Neuron (in vitro differentiated cells): ENCODE data around the gene EN2.

ENCODE experiments used
- H2AFZ ChIP-seq: one replicate; pipeline ENCODE4 v1.6.1; 2013; ENCODE audit warnings: low read depth, mild to moderate bottlenecking, inconsistent platforms, low read length, moderate library complexity
- H3K27me3 ChIP-seq: one replicate; pipeline ENCODE4 v1.6.1; 2013; ENCODE audit warnings: low read length; ENCODE audit not compliant: insufficient read depth
- H3K36me3 ChIP-seq: one replicate; pipeline ENCODE4 v1.6.1; 2013; ENCODE audit warnings: low read length; ENCODE audit not compliant: insufficient read depth
- H3K4me1 ChIP-seq: one replicate; pipeline ENCODE4 v1.6.1; 2013; ENCODE audit warnings: low read length; ENCODE audit not compliant: insufficient read depth
- H3K4me3 ChIP-seq: 2 replicates; pipeline ENCODE4 v1.5.1; 2013; ENCODE audit warnings: mild to moderate bottlenecking, low read length, moderate library complexity
- H3K9me3 ChIP-seq: one replicate; pipeline ENCODE4 v1.6.1; 2013; ENCODE audit warnings: low read length

The EN2 gene

DNA sequence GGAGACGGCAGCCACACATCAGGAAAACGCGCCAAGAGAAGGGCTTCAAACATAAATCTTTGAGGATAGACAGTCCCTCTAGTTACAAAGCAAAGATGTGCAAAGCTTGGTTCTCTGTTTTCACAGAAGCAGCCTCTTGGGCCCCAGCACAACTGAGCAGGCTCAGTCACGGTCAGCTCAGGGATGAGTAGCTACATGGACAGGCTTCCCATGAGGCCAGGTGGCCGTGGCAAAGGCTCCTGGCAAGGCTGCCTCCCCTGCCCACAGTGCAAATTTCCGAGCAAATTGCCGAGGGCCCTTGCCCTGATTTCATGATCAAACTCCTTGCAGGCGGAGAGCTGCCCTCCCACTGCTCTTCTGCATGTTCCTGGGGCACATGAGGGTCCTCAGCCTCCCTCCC, 37.8 kb upstream of the EN2 start:
- no peaks in the 10 kb centered on the region for H3K9me3 ChIP-seq
- H3K4me1 ChIP-seq = no peaks in the 10 kb centered on the region
- no peak overlapping the region for H2AFZ ChIP-seq
- H3K36me3 ChIP-seq = no peaks in the 10 kb centered on the region
- H3K27me3 ChIP-seq = peaks cover 34% of the 10 kb centered on the region
- H3K4me3 ChIP-seq = no peak overlapping the region

DNA sequence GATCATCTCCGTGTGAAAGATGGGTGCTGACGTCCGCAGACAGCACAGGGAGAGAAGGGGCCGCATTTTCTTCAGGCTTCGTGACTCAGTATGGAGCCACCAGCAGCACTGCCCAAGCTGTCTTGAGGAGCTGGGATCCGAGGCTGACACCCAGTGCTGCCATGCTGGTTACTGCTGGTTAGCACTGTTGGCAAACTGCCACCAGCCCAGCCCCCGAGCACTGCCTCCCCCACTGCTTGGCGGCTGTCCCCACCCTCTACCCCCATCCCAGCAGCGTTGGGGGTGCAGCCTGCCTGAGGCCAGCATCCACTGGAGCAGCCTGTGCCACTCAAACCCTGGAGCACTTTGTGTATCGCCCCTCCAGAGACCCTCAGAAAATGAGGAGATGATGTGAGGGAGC, 35.8 kb upstream of the EN2 start:
- Histone ChIP-seq H3K4me1 (no peaks in the 10 kb centered on the region), H3K36me3 (no peaks in the 10 kb centered on the region), H3K27me3 (peaks cover 48% of the 10 kb centered on the region), H2AFZ (no peak overlapping the region), H3K9me3 (no peaks in the 10 kb centered on the region), H3K4me3 (no peak overlapping the region)

DNA sequence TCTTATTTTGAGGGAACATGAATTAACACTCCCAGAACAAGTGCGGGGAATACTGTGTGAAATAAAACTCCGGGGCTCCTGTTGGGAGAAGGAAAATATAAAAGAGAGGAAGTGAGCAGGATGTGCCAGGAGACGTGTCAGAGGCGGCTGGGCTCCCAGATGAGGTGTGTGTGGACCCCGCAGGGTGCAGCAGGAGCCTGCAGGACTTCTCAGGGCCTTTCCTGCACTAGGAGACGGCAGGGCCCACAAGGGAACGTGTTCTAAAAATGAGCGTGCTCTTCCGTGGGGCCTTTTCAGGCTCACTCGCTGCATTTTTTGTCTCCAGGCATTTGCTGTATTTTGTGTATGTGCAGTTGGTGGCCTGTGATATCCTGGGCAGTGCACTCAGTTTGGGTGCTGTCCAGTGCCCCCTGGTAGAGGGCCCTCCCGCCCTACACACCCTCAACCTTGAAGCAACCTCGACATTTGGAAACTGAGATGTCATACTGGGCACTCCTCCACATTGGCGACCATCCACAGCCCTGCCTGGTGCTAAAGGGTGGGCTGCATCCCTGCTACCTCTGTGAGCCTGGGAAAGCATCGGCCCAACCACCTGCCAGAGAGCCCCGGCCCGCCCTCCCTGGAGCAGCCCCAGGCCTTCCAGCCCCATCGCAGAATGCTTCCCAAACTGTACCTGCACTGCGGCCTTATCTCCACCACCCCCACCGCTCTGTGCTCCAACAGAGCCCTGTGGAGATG, 35.2 kb upstream of the EN2 start:
- H3K4me3 ChIP-seq = no peak overlapping the region
- no peaks in the 10 kb centered on the region for H3K4me1 ChIP-seq
- H3K36me3 ChIP-seq = no peaks in the 10 kb centered on the region
- no peak overlapping the region for H2AFZ ChIP-seq
- H3K9me3 ChIP-seq = no peaks in the 10 kb centered on the region
- peaks cover 52% of the 10 kb centered on the region for H3K27me3 ChIP-seq

DNA sequence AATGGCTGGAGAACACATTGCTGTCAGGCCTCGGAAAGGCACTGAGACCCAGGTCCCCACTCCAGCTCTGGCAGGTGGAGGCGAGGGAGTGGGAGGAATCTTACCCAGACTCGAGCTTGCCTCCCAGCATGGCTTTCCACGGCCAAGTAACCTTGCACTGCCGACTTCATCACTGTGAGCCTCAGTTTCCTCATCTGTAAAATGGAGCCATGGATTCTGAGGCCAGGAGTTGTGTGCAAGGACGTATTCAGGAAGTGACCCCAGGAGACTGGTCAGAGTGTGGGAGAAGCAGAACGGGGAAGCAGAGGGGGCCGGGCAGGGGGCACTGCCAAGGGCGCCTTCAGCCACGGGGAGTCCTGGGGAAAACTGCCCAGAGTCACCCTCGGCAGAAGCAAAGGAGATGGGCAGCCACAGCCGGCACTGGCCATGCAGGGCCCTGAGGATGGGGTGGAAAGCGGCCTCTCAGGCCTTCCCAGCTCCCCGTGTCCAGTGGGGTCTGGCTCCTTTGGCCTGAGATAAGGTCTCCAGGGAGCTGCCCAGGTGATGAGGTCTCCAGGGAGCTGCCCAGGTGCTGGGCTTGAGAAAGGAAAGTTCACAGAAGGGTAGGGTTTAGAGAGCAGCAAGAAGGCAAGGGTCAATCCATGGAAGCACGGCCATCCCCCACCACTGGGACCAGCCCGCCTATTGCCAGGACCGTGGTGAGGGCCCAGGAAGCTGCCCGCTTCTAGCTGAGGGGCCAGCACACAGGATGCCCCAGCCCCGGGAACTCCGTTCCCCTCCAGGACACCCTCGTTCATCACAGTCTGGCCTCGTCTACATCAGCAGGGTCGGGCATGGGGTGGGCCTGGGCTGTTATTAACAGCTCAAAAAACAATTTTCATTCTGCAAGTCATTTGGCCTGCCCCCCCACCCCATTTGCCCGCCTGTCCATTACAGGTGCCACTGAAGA, 34.3 kb upstream of the EN2 start:
- no peaks in the 10 kb centered on the region for H3K4me1 ChIP-seq
- H2AFZ ChIP-seq = no peak overlapping the region
- H3K36me3 ChIP-seq = no peaks in the 10 kb centered on the region
- no peak overlapping the region for H3K4me3 ChIP-seq
- no peaks in the 10 kb centered on the region for H3K9me3 ChIP-seq
- H3K27me3 ChIP-seq = peaks cover 50% of the 10 kb centered on the region

DNA sequence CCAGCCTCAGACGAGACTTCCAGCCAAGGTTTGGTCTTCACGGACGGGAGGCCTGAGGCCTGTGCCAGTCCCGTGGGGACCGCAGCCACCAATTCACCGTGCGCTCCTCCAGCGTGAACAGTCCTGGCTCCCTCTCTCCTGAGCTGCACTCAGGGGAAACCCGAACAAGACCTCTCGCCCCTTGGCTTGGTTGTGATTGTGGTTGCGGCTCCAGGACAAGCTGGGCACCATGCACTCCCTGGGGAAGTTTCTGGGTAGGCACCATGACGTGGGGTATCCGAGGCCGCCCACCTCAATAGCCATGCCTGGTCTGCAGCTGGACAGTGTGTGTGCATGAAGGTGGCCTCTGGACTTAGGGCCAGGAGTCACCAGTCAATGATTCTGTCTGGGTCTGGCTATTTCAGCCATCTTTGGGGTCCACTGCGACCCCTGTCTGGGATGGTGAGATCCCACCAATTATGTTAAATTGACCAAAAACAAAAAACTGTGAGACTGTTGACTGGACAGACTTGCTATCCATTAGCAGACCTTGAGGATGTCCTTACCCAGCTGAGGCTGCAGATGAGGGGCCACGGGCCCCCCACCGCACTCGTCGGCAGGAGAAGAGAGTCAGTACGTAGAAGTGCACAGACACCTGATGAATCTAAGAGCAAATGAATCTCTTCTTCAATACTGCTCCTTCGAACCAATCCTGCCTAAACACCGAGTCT, 33.5 kb upstream of the EN2 start:
- H3K4me3 ChIP-seq = no peak overlapping the region
- peaks cover 4% of the 10 kb centered on the region for H3K9me3 ChIP-seq
- H3K27me3 ChIP-seq = peaks cover 51% of the 10 kb centered on the region

DNA sequence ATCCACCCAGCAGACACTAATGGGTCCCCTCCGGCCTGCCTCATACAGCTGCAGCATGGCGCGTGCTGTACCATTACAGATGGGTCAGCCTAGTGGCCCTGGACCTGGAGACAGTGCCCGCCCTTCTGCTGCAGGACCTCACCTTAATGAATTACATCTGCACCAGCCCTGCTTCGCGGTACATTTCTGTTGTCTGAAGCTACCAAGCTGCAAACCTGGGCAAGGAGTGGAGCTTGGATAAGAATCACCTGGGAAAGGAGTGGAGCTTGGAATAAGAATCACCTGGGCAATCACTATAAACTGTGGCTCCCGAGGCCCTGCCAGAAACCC, 33.0 kb upstream of the EN2 start:
- H2AFZ ChIP-seq = no peak overlapping the region
- no peak overlapping the region for H3K4me3 ChIP-seq
- H3K27me3 ChIP-seq = peaks cover 55% of the 10 kb centered on the region
- H3K36me3 ChIP-seq = no peaks in the 10 kb centered on the region
- peaks cover 4% of the 10 kb centered on the region for H3K9me3 ChIP-seq
- H3K4me1 ChIP-seq = no peaks in the 10 kb centered on the region

More for the DNA sequence above, 33.5 kb upstream of the EN2 start:
- Histone ChIP-seq H3K36me3 (no peaks in the 10 kb centered on the region), H3K4me1 (no peaks in the 10 kb centered on the region), H2AFZ (no peak overlapping the region)

DNA sequence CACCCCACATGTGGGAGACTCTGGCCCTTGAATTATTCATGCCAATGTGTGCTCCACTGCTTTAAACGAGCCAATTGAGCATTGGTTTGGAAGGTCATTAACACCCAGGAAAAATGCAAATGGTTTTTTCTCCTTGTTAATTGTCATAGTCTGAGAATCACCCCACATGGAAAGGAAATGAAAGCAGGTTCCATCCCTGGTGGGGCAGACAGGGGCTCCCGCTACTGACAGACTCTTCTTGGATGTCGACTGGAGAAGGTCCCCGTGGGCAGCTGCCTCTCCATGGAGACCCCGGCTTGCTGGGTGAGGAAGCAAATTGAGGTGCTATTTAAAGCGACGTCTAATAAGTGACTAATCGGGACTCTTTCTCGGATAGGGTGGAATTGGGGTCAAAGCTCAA, 32.0 kb upstream of the EN2 start:
- no peak overlapping the region for H2AFZ ChIP-seq
- no peak overlapping the region for H3K4me3 ChIP-seq
- no peaks in the 10 kb centered on the region for H3K4me1 ChIP-seq
- no peaks in the 10 kb centered on the region for H3K36me3 ChIP-seq
- H3K9me3 ChIP-seq = peaks cover 7% of the 10 kb centered on the region
- peaks cover 52% of the 10 kb centered on the region for H3K27me3 ChIP-seq

DNA sequence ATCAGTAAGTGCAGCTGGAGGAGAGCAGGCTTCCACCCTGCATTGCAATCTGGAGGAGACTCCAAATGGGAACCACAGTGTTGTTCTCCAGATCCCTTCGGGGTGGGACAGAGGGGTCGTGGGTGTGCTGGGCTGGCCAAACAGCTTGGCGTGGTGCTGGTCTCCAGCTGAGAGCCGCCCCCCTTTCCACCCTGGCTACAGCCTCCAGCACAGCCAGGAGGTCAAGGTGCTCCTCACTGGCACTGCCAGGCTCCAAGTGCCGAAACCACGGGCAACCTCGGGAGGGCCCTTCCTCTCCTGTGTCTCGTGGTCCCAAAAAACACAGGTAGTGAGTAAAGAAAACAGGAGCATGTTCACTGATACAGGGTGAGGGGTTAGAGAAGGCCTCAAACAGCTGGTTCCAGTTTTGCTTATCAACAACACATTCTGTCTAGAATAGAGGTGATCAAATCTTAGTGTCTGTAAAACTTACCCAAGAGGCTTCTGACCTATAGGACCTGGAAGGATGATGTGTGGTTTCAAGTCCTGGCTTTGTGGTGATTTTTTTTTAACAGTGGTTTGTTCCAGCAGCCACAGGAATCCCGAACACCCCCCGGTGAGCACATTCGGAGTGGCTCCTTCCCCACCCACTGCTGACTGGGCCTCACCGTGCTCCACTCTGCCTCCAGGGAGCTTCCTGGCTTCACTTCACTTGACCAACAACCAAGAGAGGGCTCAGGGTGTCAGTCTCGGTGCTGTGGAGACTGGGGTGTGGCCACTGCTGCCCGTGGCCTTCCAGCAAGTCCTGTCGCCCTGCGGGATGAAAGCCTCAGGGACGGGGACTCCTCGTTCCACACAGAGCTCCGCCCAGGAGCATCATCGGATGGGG, 31.2 kb upstream of the EN2 start:
- Histone ChIP-seq H3K4me3 (no peak overlapping the region), H3K9me3 (peaks cover 7% of the 10 kb centered on the region), H3K36me3 (no peaks in the 10 kb centered on the region), H3K4me1 (no peaks in the 10 kb centered on the region), H3K27me3 (peaks cover 52% of the 10 kb centered on the region), H2AFZ (no peak overlapping the region)

DNA sequence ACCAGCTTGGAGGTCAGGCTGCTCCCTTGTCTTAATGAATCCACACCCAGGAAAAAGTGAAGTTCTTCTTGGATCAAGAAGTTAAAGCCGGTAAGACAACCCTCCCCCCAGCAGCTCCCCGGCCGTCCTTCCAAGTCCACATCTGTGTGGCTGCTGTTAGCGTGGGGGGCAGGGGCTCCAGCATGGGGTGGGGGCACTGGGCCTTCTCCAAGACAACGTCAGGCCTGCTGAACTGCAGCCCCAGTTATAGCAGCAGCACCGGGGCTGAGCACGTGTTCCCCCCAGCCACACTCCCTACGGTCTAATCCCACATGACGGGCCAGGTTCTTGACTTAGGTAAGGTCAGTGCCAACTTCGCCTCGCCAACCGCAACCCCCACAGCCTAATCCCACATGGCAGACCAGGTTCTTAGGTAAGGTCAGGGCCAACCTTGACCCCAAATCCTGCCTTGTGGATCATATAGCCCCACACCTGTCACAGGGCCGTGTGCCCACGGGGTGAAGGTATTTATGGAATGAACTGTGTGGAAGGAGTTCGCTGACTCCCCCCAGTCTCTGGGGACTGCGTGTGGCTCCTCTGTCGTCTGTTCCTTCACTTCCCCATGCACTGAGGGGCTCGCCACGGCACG, 30.4 kb upstream of the EN2 start:
- Histone ChIP-seq H3K36me3 (no peaks in the 10 kb centered on the region), H3K9me3 (peaks cover 9% of the 10 kb centered on the region), H3K27me3 (peaks cover 59% of the 10 kb centered on the region), H3K4me3 (no peak overlapping the region), H2AFZ (no peak overlapping the region), H3K4me1 (no peaks in the 10 kb centered on the region)

DNA sequence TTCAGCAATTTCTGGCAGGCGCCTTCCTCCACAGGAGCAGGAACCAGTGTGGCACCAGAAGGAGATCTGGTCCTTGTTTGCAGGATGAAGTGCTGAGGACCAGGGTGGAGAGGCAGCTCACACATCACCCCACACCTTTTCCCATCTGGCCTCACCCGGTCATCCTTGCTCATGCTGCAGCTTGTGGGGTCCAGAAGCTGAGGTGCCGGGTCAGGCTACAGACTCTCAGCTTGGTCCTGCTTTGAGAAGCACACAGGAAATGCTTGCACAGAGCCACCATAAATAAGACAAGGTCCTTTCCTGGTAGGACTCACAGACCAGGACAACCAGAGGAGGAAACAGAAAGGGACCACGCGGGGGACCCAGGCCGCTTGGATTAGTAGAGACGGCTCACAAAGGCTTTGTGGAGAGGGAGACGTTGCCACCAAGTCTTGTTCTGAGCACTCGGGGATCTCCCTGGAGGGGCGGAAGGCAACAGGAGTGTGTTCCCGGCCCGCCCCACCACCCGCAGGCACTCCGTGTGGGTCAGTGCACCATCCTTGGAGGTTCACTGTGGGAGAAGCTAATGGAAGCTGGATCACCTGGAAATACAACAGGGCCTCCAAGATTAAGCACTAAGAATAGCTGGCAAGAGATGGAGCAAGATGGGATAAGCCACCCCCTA, 29.6 kb upstream of the EN2 start:
- Histone ChIP-seq H3K4me1 (no peaks in the 10 kb centered on the region), H3K27me3 (peaks cover 59% of the 10 kb centered on the region), H3K4me3 (no peak overlapping the region), H3K9me3 (peaks cover 9% of the 10 kb centered on the region), H3K36me3 (no peaks in the 10 kb centered on the region), H2AFZ (no peak overlapping the region)

DNA sequence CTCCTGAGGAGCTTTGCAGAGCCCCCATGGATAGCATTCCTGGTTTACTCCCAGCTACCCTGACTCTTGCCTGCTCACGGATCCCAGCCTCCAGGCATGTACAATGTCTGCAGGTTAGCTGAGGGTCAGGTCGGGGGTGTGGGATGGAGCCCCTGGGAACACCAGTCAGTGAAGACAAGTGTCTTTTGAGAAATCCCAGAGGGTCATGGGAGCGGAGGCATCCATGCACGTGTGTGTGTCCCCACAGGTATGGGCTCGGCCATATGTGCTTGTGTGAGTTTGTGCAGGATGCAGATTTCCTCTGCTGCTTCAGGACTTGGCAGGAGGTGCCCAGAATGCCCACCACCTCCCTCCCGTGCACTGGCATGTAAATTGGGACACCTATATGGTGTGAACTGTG, 28.3 kb upstream of the EN2 start:
- Histone ChIP-seq H3K4me3 (no peak overlapping the region), H3K36me3 (no peaks in the 10 kb centered on the region), H3K27me3 (peaks cover 56% of the 10 kb centered on the region), H3K4me1 (no peaks in the 10 kb centered on the region), H3K9me3 (peaks cover 9% of the 10 kb centered on the region), H2AFZ (no peak overlapping the region)

DNA sequence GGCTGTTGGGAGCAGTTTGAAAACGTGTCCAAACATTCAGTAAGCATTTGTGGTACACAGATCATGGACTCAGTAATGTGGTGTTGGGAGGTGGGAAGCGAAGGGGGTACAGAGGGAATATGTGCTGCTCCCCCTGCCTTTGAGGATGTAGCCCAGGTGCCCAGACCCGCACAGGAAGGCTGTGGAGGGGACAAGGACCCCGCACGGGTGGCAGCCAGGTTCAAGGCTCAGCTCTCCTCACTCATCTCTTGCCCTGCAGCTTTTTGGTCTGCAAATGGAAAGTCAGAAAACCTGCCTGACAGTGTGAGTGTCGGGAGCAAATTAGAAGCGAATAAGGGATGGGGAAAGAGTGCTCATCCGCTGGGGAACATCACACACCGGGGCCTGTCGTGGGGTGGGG, 27.3 kb upstream of the EN2 start:
- no peak overlapping the region for H3K4me3 ChIP-seq
- H3K9me3 ChIP-seq = peaks cover 9% of the 10 kb centered on the region
- H3K4me1 ChIP-seq = no peaks in the 10 kb centered on the region
- no peak overlapping the region for H2AFZ ChIP-seq
- peaks cover 48% of the 10 kb centered on the region for H3K27me3 ChIP-seq
- H3K36me3 ChIP-seq = no peaks in the 10 kb centered on the region
